ENCODE measurements around the gene TSPAN32. TPM values are rescaled to one million over a fixed set of nuclear protein-coding genes. Genes with fewer than 3 reads are reported as not detected.
A peak's percentile ranks its signal among the peaks of the same experiment; 100 is the strongest.

TSPAN32 gene
- total RNA-seq, 1 donor from 2014 or later = 12.2 TPM

- no peaks in the 10 kb centered on the region for H3K9me3 ChIP-seq
- DNase-seq (peak; percentile 42), ATAC-seq (no peak)
- peaks cover 12% of the 10 kb centered on the region for H3K4me1 ChIP-seq
- TF ChIP-seq CTCF (IDR thresholded peaks at IDR 0.05) = no peak
- no peak overlapping the region for H3K27ac ChIP-seq
- intact Hi-C loops (cut with DNase I) = no loop called here
- H3K36me3 ChIP-seq = no peaks in the 10 kb centered on the region
- H3K27me3 ChIP-seq = peaks cover 29% of the 10 kb centered on the region
- no peak overlapping the region for H3K4me3 ChIP-seq
These were observed 29.4 kb upstream of the TSPAN32 start for GRCh38 chr11:2272228-2272945.

GRCh38 chr11:2272946-2273280 lies 28.9 kb upstream of the TSPAN32 start:
- peaks cover 12% of the 10 kb centered on the region for H3K4me1 ChIP-seq
- ATAC-seq (no peak), DNase-seq (no peak)
- H3K36me3 ChIP-seq = no peaks in the 10 kb centered on the region
- no peaks in the 10 kb centered on the region for H3K9me3 ChIP-seq
- H3K4me3 ChIP-seq = no peak overlapping the region
- no peak for TF ChIP-seq CTCF (IDR thresholded peaks at IDR 0.05)
- H3K27ac ChIP-seq = no peak overlapping the region
- peaks cover 29% of the 10 kb centered on the region for H3K27me3 ChIP-seq
- intact Hi-C loops (cut with DNase I) = no loop called here

GRCh38 chr11:2273311-2273710 lies 28.5 kb upstream of the TSPAN32 start:
- peak; percentile 41 for DNase-seq

GRCh38 chr11:2273771-2274170 lies 28.0 kb upstream of the TSPAN32 start:
- no peaks in the 10 kb centered on the region for H3K36me3 ChIP-seq
- H3K27ac ChIP-seq = no peak overlapping the region
- DNase-seq = peak; percentile 35
- TF ChIP-seq CTCF (IDR thresholded peaks at IDR 0.05) = no peak
- peaks cover 12% of the 10 kb centered on the region for H3K4me1 ChIP-seq
- H3K27me3 ChIP-seq = peaks cover 29% of the 10 kb centered on the region
- no peak for ATAC-seq
- intact Hi-C loops (cut with DNase I) = no loop called here
- no peak overlapping the region for H3K4me3 ChIP-seq
- H3K9me3 ChIP-seq = no peaks in the 10 kb centered on the region

More at GRCh38 chr11:2273311-2273710, 28.5 kb upstream of the TSPAN32 start:
- Histone ChIP-seq H3K36me3 (no peaks in the 10 kb centered on the region), H3K4me1 (peaks cover 12% of the 10 kb centered on the region), H3K27me3 (peaks cover 29% of the 10 kb centered on the region), H3K4me3 (no peak overlapping the region), H3K27ac (no peak overlapping the region), H3K9me3 (no peaks in the 10 kb centered on the region)
- intact Hi-C loops (cut with DNase I) = no loop called here
- TF ChIP-seq CTCF (IDR thresholded peaks at IDR 0.05) = no peak
- ATAC-seq = no peak

- no peaks in the 10 kb centered on the region for H3K36me3 ChIP-seq
- H3K4me1 ChIP-seq = peaks cover 6% of the 10 kb centered on the region
- H3K27me3 ChIP-seq = peaks cover 16% of the 10 kb centered on the region
- H3K9me3 ChIP-seq = no peaks in the 10 kb centered on the region
- H3K27ac ChIP-seq = no peak overlapping the region
- ATAC-seq (no peak), DNase-seq (peak; percentile 40)
- no peak overlapping the region for H3K4me3 ChIP-seq
- intact Hi-C loops (cut with DNase I) = no loop called here
- no peak for TF ChIP-seq CTCF (IDR thresholded peaks at IDR 0.05)
These were observed 26.2 kb upstream of the TSPAN32 start for GRCh38 chr11:2275334-2276279.
